B cell (primary cell): Measurements from ENCODE around the gene TMEM14B. TPM values are rescaled to one million over a fixed set of nuclear protein-coding genes. Genes with fewer than 3 reads are reported as not detected.

ENCODE experiments used
- ATAC-seq: fragments of 200-7000 bp; cut with Tn5 transposase; one replicate; pipeline ENCODE4 v1.10.0; 2021; ENCODE audit warnings: low read depth, mild to moderate bottlenecking, moderate number of reproducible peaks, moderate library complexity
- CTCF ChIA-PET: fragments of 350-600 bp; sonication (Branson Sonifier 250); formaldehyde crosslinking; loops from one replicate; lab custom pipeline; 2021; ENCODE audit warnings: antibody characterized with exemption, inconsistent platforms; lab: Charles Lee
- POLR2A ChIA-PET: fragments of 350-600 bp; sonication (Branson Sonifier 250); formaldehyde crosslinking; loops from one replicate; lab custom pipeline; 2021; ENCODE audit warnings: antibody characterized with exemption; lab: Charles Lee
- DNase-seq: peaks from one replicate; pipeline ENCODE4 v3.0.0; 2013
- H2AFZ ChIP-seq: 2 replicates; pipeline ENCODE4 v1.6.1; 2012; ENCODE audit warnings: mild to moderate bottlenecking, low read depth, low read length; ENCODE audit not compliant: insufficient read depth, poor library complexity, severe bottlenecking
- H3K27ac ChIP-seq, 2 donors: 1 replicate in 1 of 2; 2 replicates in 1 of 2; pipeline ENCODE4 v1.5.1; 2012 to 2013; ENCODE audit warnings: low read length in 2 of 2, mild to moderate bottlenecking in 2 of 2, moderate library complexity in 1 of 2
- H3K27me3 ChIP-seq, 4 experiments: fragments of 200-600 bp in 1 of 4; sonication (generic) in 1 of 4; replicated peaks in 1 of 4; 1 replicate in 2 of 4; 2 replicates in 2 of 4; pipeline versions ENCODE4 v1.6.1 to v1.7.0; 2013 to 2016; ENCODE audit warnings: low read length in 3 of 4, mild to moderate bottlenecking in 2 of 4, mixed read lengths in 1 of 4, moderate library complexity in 1 of 4; ENCODE audit not compliant: insufficient read depth in 4 of 4, control insufficient read depth in 3 of 4; ENCODE audit errors: control extremely low read depth in 1 of 4
- H3K36me3 ChIP-seq, 2 experiments: replicated peaks in 1 of 2; 1 replicate in 1 of 2; 2 replicates in 1 of 2; pipeline versions ENCODE4 v1.6.1 to v1.7.1; 2013; ENCODE audit warnings: low read length in 1 of 2; ENCODE audit not compliant: insufficient read depth in 2 of 2, control insufficient read depth in 1 of 2; ENCODE audit errors: control extremely low read depth in 1 of 2, extremely low read depth in 1 of 2
- H3K4me1 ChIP-seq, 2 donors: fragments of 200-600 bp in 1 of 2; sonication (generic) in 1 of 2; 1 replicate in 1 of 2; 2 replicates in 1 of 2; pipeline versions ENCODE4 v1.5.1 to v1.6.1; 2013 to 2017; ENCODE audit warnings: low read length in 2 of 2; ENCODE audit not compliant: control insufficient read depth in 2 of 2, insufficient read depth in 2 of 2
- H3K4me2 ChIP-seq: replicated peaks from 2 replicates; pipeline ENCODE3; 2012; ENCODE audit warnings: mild to moderate bottlenecking, low read depth, low read length; ENCODE audit not compliant: poor library complexity, severe bottlenecking
- H3K4me3 ChIP-seq, 5 experiments: fragments of 200-600 bp in 1 of 5; sonication (generic) in 1 of 5; 1 replicate in 3 of 5; 2 replicates in 2 of 5; pipeline versions ENCODE4 v1.5.1 to v1.7.0; 2011 to 2016; ENCODE audit warnings: low read length in 4 of 5, mild to moderate bottlenecking in 4 of 5, low read depth in 2 of 5, control low read depth in 1 of 5, moderate library complexity in 1 of 5; ENCODE audit not compliant: insufficient read depth in 1 of 5; ENCODE audit errors: control extremely low read depth in 1 of 5, extremely low read depth in 1 of 5
- H3K79me2 ChIP-seq: fragments of 200-600 bp; sonication (generic); one replicate; pipeline ENCODE4 v1.6.0; 2016; ENCODE audit warnings: low read length; ENCODE audit not compliant: control insufficient read depth, insufficient read depth
- H3K9ac ChIP-seq: fragments of 200-600 bp; sonication (generic); 2 replicates; pipeline ENCODE4 v1.6.1; 2017; ENCODE audit warnings: mild to moderate bottlenecking, low read length, moderate library complexity
- H3K9me3 ChIP-seq, 3 donors: one replicate each; pipeline versions ENCODE4 v1.6.1 to v1.7.1; 2013; ENCODE audit warnings: low read length in 2 of 3; ENCODE audit not compliant: control insufficient read depth in 2 of 3, insufficient read depth in 1 of 3; ENCODE audit errors: control extremely low read depth in 1 of 3
- H4K20me1 ChIP-seq: 2 replicates; pipeline ENCODE4 v1.6.0; 2012; ENCODE audit warnings: mild to moderate bottlenecking, low read length; ENCODE audit not compliant: insufficient read depth, control insufficient read depth, poor library complexity, severe bottlenecking
- H3K27ac Mint-ChIP-seq: one replicate; pipeline ENCODE4 v1.8.0; 2021; ENCODE audit warnings: mixed read lengths
- H3K27me3 Mint-ChIP-seq: one replicate; pipeline ENCODE4 v1.8.0; 2021; ENCODE audit warnings: mixed read lengths
- H3K4me1 Mint-ChIP-seq: one replicate; pipeline ENCODE4 v1.8.0; 2021; ENCODE audit warnings: mixed read lengths
- H3K4me3 Mint-ChIP-seq: one replicate; pipeline ENCODE4 v1.8.0; 2021; ENCODE audit warnings: mixed read lengths
- H3K9me3 Mint-ChIP-seq: one replicate; pipeline ENCODE4 v1.8.0; 2022; ENCODE audit warnings: mixed read lengths; ENCODE audit not compliant: insufficient read depth
- CTCF ChIP-seq: fragments of 200-600 bp; IDR thresholded peaks from one replicate; pipeline ENCODE4 v1.8.0; 2022; ENCODE audit warnings: antibody characterized with exemption, mild to moderate bottlenecking
- EZH2 ChIP-seq: IDR thresholded peaks from 2 replicates; pipeline ENCODE4 v1.6.1; 2012; ENCODE audit warnings: borderline replicate concordance, low read depth, mild to moderate bottlenecking, moderate library complexity, low read length; ENCODE audit not compliant: insufficient read depth, poor library complexity, severe bottlenecking
- WGBS: methylation state at CpG from one replicate; pipeline ENCODE4 v1.1.5; 2013; ENCODE audit warnings: missing lambda C conversion rate; ENCODE audit not compliant: insufficient coverage; 5-methylcytosine and 5-hydroxymethylcytosine counted together
- intact Hi-C: fragments of 100-400 bp; cut with micrococcal nuclease; formaldehyde crosslinking; loops from one replicate; pipeline ENCODE4 v1.10.0; 2022
- polyA plus RNA-seq: library from polyadenylated mRNA; depleted of rRNA; stranded (reverse); fragments of >200 nt; gene quantifications from 2 replicates; pipeline ENCODE4 v1.2.3, GENCODE V29; 2012
- total RNA-seq, 2 donors: library from RNA; stranded (reverse); fragments of 120-200 nt in 1 of 2; gene quantifications; 1 replicate in 1 of 2; 2 replicates in 1 of 2; pipeline versions ENCODE4 v1.2.3 to v1.2.4, GENCODE V29; 2013 to 2022

The TMEM14B gene
- total and polyA plus RNA-seq, 2 donors (not counting 1 experiment from before 2014, with no cell fraction given) = 40.8 to 58.5 TPM

- CTCF ChIA-PET = interaction anchor here (0.6 to 3.3 kb wide), 3 partner anchors 8 to 316 kb away, joined by 3 to 23 read pairs (median 11); no protein-coding TSS in a partner anchor
- no CpG with 5 or more reads among the region's 3 CpGs for WGBS
- Histone ChIP-seq H3K4me2 (no peak overlapping the region), H4K20me1 (no peaks in the 10 kb centered on the region), H2AFZ (no peak overlapping the region), H3K27me3 (no peaks in the 10 kb centered on the region), H3K4me1 (no peaks in the 10 kb centered on the region), H3K79me2 (no peaks in the 10 kb centered on the region), H3K9ac (no peak overlapping the region), H3K27ac (no peak overlapping the region), H3K4me3 (no peak overlapping the region), H3K9me3 (no peaks in the 10 kb centered on the region), H3K36me3 (peaks cover 0 to 5% of the 10 kb centered on the region in 2 experiments)
- POLR2A ChIA-PET = no interaction called here
- H3K9me3 Mint-ChIP-seq = no peaks in the 10 kb centered on the region
- TF ChIP-seq EZH2 = no peak
- no peak for TF ChIP-seq CTCF
- H3K4me1 Mint-ChIP-seq = no peaks in the 10 kb centered on the region
- H3K27ac Mint-ChIP-seq = no peak overlapping the region
- intact Hi-C loops = no loop called here
- H3K27me3 Mint-ChIP-seq = no peaks in the 10 kb centered on the region
- H3K4me3 Mint-ChIP-seq = no peak overlapping the region
- ATAC-seq (no peak), DNase-seq (no peak)
Observed at GRCh38 chr6:10794239-10794638, 46.6 kb downstream of the TMEM14B start.

GRCh38 chr6:10800810-10801209 is 53.2 kb downstream of the TMEM14B start:
- no peaks in the 10 kb centered on the region for H3K9me3 Mint-ChIP-seq
- Histone ChIP-seq H3K79me2 (no peaks in the 10 kb centered on the region), H3K4me3 (no peak overlapping the region), H3K27ac (no peak overlapping the region), H3K27me3 (no peaks in the 10 kb centered on the region), H3K4me1 (no peaks in the 10 kb centered on the region), H3K9me3 (no peaks in the 10 kb centered on the region), H3K9ac (no peak overlapping the region), H3K36me3 (no peaks in the 10 kb centered on the region), H3K4me2 (no peak overlapping the region), H4K20me1 (no peaks in the 10 kb centered on the region), H2AFZ (no peak overlapping the region)
- no peak overlapping the region for H3K27ac Mint-ChIP-seq
- ATAC-seq (no peak), DNase-seq (no peak)
- POLR2A ChIA-PET = no interaction called here
- no peak for TF ChIP-seq EZH2
- no peak for TF ChIP-seq CTCF
- H3K4me3 Mint-ChIP-seq = no peak overlapping the region
- intact Hi-C loops = loop anchor here (1.0 to 5.0 kb wide), 2 partner anchors 107 to 266 kb away; partner anchors contain the start of genes C6orf52 and PAK1IP1
- H3K27me3 Mint-ChIP-seq = no peaks in the 10 kb centered on the region
- 100% methylated on average over 1 of the region's 3 CpGs for WGBS
- CTCF ChIA-PET = interaction anchor here (0.7 to 4.2 kb wide), 11 partner anchors 8 to 321 kb away, joined by 3 to 128 read pairs (median 5); no protein-coding TSS in a partner anchor
- H3K4me1 Mint-ChIP-seq = no peaks in the 10 kb centered on the region
